OCI-LY1 (cell line): Measurements from ENCODE around the gene ACRBP.

Experiments
- EZH2 ChIP-seq: fragments of 200-600 bp; sonication (generic), shearing (Covaris generic); IDR thresholded peaks from 2 replicates; pipeline ENCODE4 v1.8.0; 2017; ENCODE audit warnings: borderline replicate concordance, mixed run types, mild to moderate bottlenecking, antibody characterized with exemption, low read length, moderate library complexity, mixed read lengths
- TF ChIP-seq, protein P1 (sequence below): fragments of 200-600 bp; sonication (generic), shearing (Covaris generic); IDR thresholded peaks from 2 replicates; pipeline ENCODE4 v1.5.1; 2017; ENCODE audit warnings: mild to moderate bottlenecking, antibody characterized with exemption, low read length, moderate library complexity, mixed read lengths

DNA sequence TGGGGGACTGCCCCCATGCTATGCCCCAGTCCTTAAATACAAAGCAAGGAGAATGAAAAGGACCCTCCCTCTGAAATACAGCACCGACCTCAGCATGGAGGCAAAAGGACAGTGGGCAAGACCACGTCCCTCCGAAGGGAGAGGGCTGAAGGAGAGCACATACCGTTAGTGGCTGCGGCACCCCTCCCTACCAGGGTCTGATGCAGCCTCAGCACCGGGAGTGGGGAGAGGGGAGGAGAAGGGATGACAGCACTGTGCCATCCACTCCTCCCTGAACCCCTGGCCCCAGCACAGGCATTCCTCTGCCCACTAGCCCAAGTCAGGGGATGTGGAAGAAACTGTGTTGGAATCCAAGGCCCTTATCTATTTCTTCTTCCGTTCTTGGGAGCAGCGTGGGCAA is 3.6 kb upstream of the ACRBP start:
- TF ChIP-seq, protein P1, sequence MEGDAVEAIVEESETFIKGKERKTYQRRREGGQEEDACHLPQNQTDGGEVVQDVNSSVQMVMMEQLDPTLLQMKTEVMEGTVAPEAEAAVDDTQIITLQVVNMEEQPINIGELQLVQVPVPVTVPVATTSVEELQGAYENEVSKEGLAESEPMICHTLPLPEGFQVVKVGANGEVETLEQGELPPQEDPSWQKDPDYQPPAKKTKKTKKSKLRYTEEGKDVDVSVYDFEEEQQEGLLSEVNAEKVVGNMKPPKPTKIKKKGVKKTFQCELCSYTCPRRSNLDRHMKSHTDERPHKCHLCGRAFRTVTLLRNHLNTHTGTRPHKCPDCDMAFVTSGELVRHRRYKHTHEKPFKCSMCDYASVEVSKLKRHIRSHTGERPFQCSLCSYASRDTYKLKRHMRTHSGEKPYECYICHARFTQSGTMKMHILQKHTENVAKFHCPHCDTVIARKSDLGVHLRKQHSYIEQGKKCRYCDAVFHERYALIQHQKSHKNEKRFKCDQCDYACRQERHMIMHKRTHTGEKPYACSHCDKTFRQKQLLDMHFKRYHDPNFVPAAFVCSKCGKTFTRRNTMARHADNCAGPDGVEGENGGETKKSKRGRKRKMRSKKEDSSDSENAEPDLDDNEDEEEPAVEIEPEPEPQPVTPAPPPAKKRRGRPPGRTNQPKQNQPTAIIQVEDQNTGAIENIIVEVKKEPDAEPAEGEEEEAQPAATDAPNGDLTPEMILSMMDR, result no peak
- TF ChIP-seq EZH2, result no peak
